UCSD-AML1 (cell line): ENCODE results near the gene SCIMP.
"Not testable (repeated sequence)": the region's sequence is repeated elsewhere in the genome, so short reads cannot be mapped to it uniquely, and the experiment has no call there.

ENCODE experiments used
- DNase-seq: peaks from one replicate; lab custom pipeline; 2025; ENCODE audit not compliant: unreplicated experiment; lab: John Stamatoyannopoulos, UW

SCIMP gene

GRCh38 chr17:5191541-5192417 is 42.9 kb downstream of the SCIMP start, which contains the start of gene ZNF594:
TSS of gene ZNF594 (minus strand) at chr17:5191868. CDS start at chr17:5184256, 7,612 bp downstream.
- DNase-seq: peak; percentile 70

- DNase-seq: peak; percentile 24
Measured at GRCh38 chr17:5184288-5184687, 50.4 kb downstream of the SCIMP start.

- no peak for DNase-seq
Measured at GRCh38 chr17:5183410-5183793, 51.3 kb downstream of the SCIMP start.

GRCh38 chr17:5182597-5183409 is 51.9 kb downstream of the SCIMP start:
- no peak for DNase-seq

GRCh38 chr17:5181509-5182305 is 53.0 kb downstream of the SCIMP start:
- DNase-seq: no peak

GRCh38 chr17:5179003-5179402 is 55.7 kb downstream of the SCIMP start:
- no peak for DNase-seq

- not testable (repeated sequence) for DNase-seq
Measured at GRCh38 chr17:5175027-5175426, 59.6 kb downstream of the SCIMP start.

GRCh38 chr17:5165791-5166564 is 68.7 kb downstream of the SCIMP start:
- not testable (repeated sequence) for DNase-seq

- DNase-seq: no peak
Measured at GRCh38 chr17:5164436-5164835, 70.2 kb downstream of the SCIMP start.

- DNase-seq: not testable (repeated sequence)
Measured at GRCh38 chr17:5161793-5162192, 72.9 kb downstream of the SCIMP start.

GRCh38 chr17:5160702-5161101 is 74.0 kb downstream of the SCIMP start:
- not testable (repeated sequence) for DNase-seq
